ENCODE results near the gene GALNT2.

The GALNT2 gene

GRCh38 chr1:230288641-230289349 is 221.8 kb downstream of the GALNT2 start:
- H3K4me1 ChIP-seq (ENCODE audit: control insufficient read depth, insufficient read depth, low read length), result no peaks in the 10 kb centered on the region
- no peaks in the 10 kb centered on the region for H3K36me3 ChIP-seq (ENCODE audit: control insufficient read depth, insufficient read depth, low read length)
- no peak overlapping the region for H3K4me3 ChIP-seq (ENCODE audit: low read length)
- no peaks in the 10 kb centered on the region for H3K27me3 ChIP-seq (ENCODE audit: control insufficient read depth, insufficient read depth, low read length)
- no peak overlapping the region for H3K9ac ChIP-seq (ENCODE audit: low read length)
- no peak overlapping the region for H3K27ac ChIP-seq (ENCODE audit: low read depth, low read length)

GRCh38 chr1:230289350-230289644 is 222.3 kb downstream of the GALNT2 start:
- H3K36me3 ChIP-seq (ENCODE audit: control insufficient read depth, insufficient read depth, low read length), result no peaks in the 10 kb centered on the region
- no peak overlapping the region for H3K4me3 ChIP-seq (ENCODE audit: low read length)
- H3K4me1 ChIP-seq (ENCODE audit: control insufficient read depth, insufficient read depth, low read length), result no peaks in the 10 kb centered on the region
- no peak overlapping the region for H3K27ac ChIP-seq (ENCODE audit: low read depth, low read length)
- no peaks in the 10 kb centered on the region for H3K27me3 ChIP-seq (ENCODE audit: control insufficient read depth, insufficient read depth, low read length)
- no peak overlapping the region for H3K9ac ChIP-seq (ENCODE audit: low read length)

- H3K27ac ChIP-seq (ENCODE audit: low read depth, low read length), result no peak overlapping the region
- no peak overlapping the region for H3K9ac ChIP-seq (ENCODE audit: low read length)
- H3K27me3 ChIP-seq (ENCODE audit: control insufficient read depth, insufficient read depth, low read length), result no peaks in the 10 kb centered on the region
- no peak overlapping the region for H3K4me3 ChIP-seq (ENCODE audit: low read length)
- H3K4me1 ChIP-seq (ENCODE audit: control insufficient read depth, insufficient read depth, low read length), result no peaks in the 10 kb centered on the region
- no peaks in the 10 kb centered on the region for H3K36me3 ChIP-seq (ENCODE audit: control insufficient read depth, insufficient read depth, low read length)
These were observed 224.9 kb downstream of the GALNT2 start for GRCh38 chr1:230291731-230292620.

GRCh38 chr1:230292689-230293389 is 225.8 kb downstream of the GALNT2 start:
- Histone ChIP-seq H3K27me3 (ENCODE audit: control insufficient read depth, insufficient read depth, low read length) (no peaks in the 10 kb centered on the region), H3K36me3 (ENCODE audit: control insufficient read depth, insufficient read depth, low read length) (no peaks in the 10 kb centered on the region), H3K4me3 (ENCODE audit: low read length) (no peak overlapping the region), H3K27ac (ENCODE audit: low read depth, low read length) (no peak overlapping the region), H3K9ac (ENCODE audit: low read length) (no peak overlapping the region), H3K4me1 (ENCODE audit: control insufficient read depth, insufficient read depth, low read length) (no peaks in the 10 kb centered on the region)

GRCh38 chr1:230293390-230293700 is 226.3 kb downstream of the GALNT2 start:
- H3K27ac ChIP-seq (ENCODE audit: low read depth, low read length), result no peak overlapping the region
- no peaks in the 10 kb centered on the region for H3K27me3 ChIP-seq (ENCODE audit: control insufficient read depth, insufficient read depth, low read length)
- H3K9ac ChIP-seq (ENCODE audit: low read length), result no peak overlapping the region
- no peak overlapping the region for H3K4me3 ChIP-seq (ENCODE audit: low read length)
- no peaks in the 10 kb centered on the region for H3K36me3 ChIP-seq (ENCODE audit: control insufficient read depth, insufficient read depth, low read length)
- no peaks in the 10 kb centered on the region for H3K4me1 ChIP-seq (ENCODE audit: control insufficient read depth, insufficient read depth, low read length)

- Histone ChIP-seq H3K27me3 (ENCODE audit: control insufficient read depth, insufficient read depth, low read length) (peaks cover 1% of the 10 kb centered on the region), H3K4me3 (ENCODE audit: low read length) (no peak overlapping the region), H3K27ac (ENCODE audit: low read depth, low read length) (no peak overlapping the region), H3K36me3 (ENCODE audit: control insufficient read depth, insufficient read depth, low read length) (no peaks in the 10 kb centered on the region), H3K4me1 (ENCODE audit: control insufficient read depth, insufficient read depth, low read length) (no peaks in the 10 kb centered on the region), H3K9ac (ENCODE audit: low read length) (no peak overlapping the region)
These were observed 228.3 kb downstream of the GALNT2 start for GRCh38 chr1:230295367-230295766.

GRCh38 chr1:230299191-230300006 is 232.4 kb downstream of the GALNT2 start:
- Histone ChIP-seq H3K27me3 (ENCODE audit: control insufficient read depth, insufficient read depth, low read length) (peaks cover 3% of the 10 kb centered on the region), H3K36me3 (ENCODE audit: control insufficient read depth, insufficient read depth, low read length) (no peaks in the 10 kb centered on the region), H3K27ac (ENCODE audit: low read depth, low read length) (no peak overlapping the region), H3K4me1 (ENCODE audit: control insufficient read depth, insufficient read depth, low read length) (no peaks in the 10 kb centered on the region), H3K9ac (ENCODE audit: low read length) (no peak overlapping the region), H3K4me3 (ENCODE audit: low read length) (no peak overlapping the region)

GRCh38 chr1:230300322-230301301 is 233.6 kb downstream of the GALNT2 start:
- Histone ChIP-seq H3K36me3 (ENCODE audit: control insufficient read depth, insufficient read depth, low read length) (no peaks in the 10 kb centered on the region), H3K27me3 (ENCODE audit: control insufficient read depth, insufficient read depth, low read length) (peaks cover 3% of the 10 kb centered on the region), H3K4me1 (ENCODE audit: control insufficient read depth, insufficient read depth, low read length) (no peaks in the 10 kb centered on the region), H3K4me3 (ENCODE audit: low read length) (no peak overlapping the region), H3K9ac (ENCODE audit: low read length) (no peak overlapping the region), H3K27ac (ENCODE audit: low read depth, low read length) (no peak overlapping the region)

GRCh38 chr1:230301322-230301721 is 234.3 kb downstream of the GALNT2 start:
- Histone ChIP-seq H3K4me3 (ENCODE audit: low read length) (no peak overlapping the region), H3K27me3 (ENCODE audit: control insufficient read depth, insufficient read depth, low read length) (peaks cover 3% of the 10 kb centered on the region), H3K4me1 (ENCODE audit: control insufficient read depth, insufficient read depth, low read length) (no peaks in the 10 kb centered on the region), H3K36me3 (ENCODE audit: control insufficient read depth, insufficient read depth, low read length) (no peaks in the 10 kb centered on the region), H3K9ac (ENCODE audit: low read length) (no peak overlapping the region), H3K27ac (ENCODE audit: low read depth, low read length) (no peak overlapping the region)

GRCh38 chr1:230301822-230302221 is 234.8 kb downstream of the GALNT2 start:
- Histone ChIP-seq H3K27me3 (ENCODE audit: control insufficient read depth, insufficient read depth, low read length) (peaks cover 3% of the 10 kb centered on the region), H3K4me3 (ENCODE audit: low read length) (no peak overlapping the region), H3K36me3 (ENCODE audit: control insufficient read depth, insufficient read depth, low read length) (no peaks in the 10 kb centered on the region), H3K4me1 (ENCODE audit: control insufficient read depth, insufficient read depth, low read length) (no peaks in the 10 kb centered on the region), H3K9ac (ENCODE audit: low read length) (no peak overlapping the region), H3K27ac (ENCODE audit: low read depth, low read length) (no peak overlapping the region)

- Histone ChIP-seq H3K27me3 (ENCODE audit: control insufficient read depth, insufficient read depth, low read length) (peaks cover 3% of the 10 kb centered on the region), H3K36me3 (ENCODE audit: control insufficient read depth, insufficient read depth, low read length) (no peaks in the 10 kb centered on the region), H3K4me3 (ENCODE audit: low read length) (no peak overlapping the region), H3K4me1 (ENCODE audit: control insufficient read depth, insufficient read depth, low read length) (peaks cover 5% of the 10 kb centered on the region), H3K27ac (ENCODE audit: low read depth, low read length) (no peak overlapping the region), H3K9ac (ENCODE audit: low read length) (no peak overlapping the region)
These were observed 236.0 kb downstream of the GALNT2 start for GRCh38 chr1:230303069-230303468.

Measured in rectal smooth muscle tissue (tissue), 1 donor.